SK-N-SH treated with all-trans-retinoic acid at 6 μM for 48 hours (cell line): ENCODE results near the gene TCERG1L.

Experiments
- ATAC-seq: fragments of 200-7000 bp; cut with Tn5 transposase; 3 replicates; pipeline ENCODE4 v1.9.1; 2020; ENCODE audit warnings: mild to moderate bottlenecking, moderate library complexity
- ARNTL ChIP-seq: fragments of 450-650 bp; formaldehyde crosslinking; IDR thresholded peaks from 2 replicates; pipeline ENCODE4 v1.5.0; 2020; ENCODE audit warnings: low read depth, mild to moderate bottlenecking, moderate library complexity, borderline replicate concordance
- CSDC2 ChIP-seq: fragments of 250-450 bp; sonication (Bioruptor Pico); IDR thresholded peaks from 2 replicates; pipeline ENCODE4 v1.5.0; 2020; ENCODE audit warnings: mild to moderate bottlenecking, moderate library complexity
- CSRNP3 ChIP-seq: fragments of 250-450 bp; sonication (Bioruptor Pico); IDR thresholded peaks from 2 replicates; pipeline ENCODE4 v1.5.1; 2021; ENCODE audit warnings: mild to moderate bottlenecking, moderate library complexity
- ISL1 ChIP-seq: fragments of 250-450 bp; sonication (Bioruptor Pico); IDR thresholded peaks from 2 replicates; pipeline ENCODE4 v2.1.2; 2022; ENCODE audit warnings: mild to moderate bottlenecking, moderate library complexity
- PATZ1 ChIP-seq: fragments of 250-450 bp; sonication (Bioruptor Pico); IDR thresholded peaks from 2 replicates; pipeline ENCODE4 v1.8.0; 2020; ENCODE audit warnings: mild to moderate bottlenecking, moderate library complexity, borderline replicate concordance
- POU6F1 ChIP-seq: fragments of 250-450 bp; sonication (Bioruptor Pico); IDR thresholded peaks from 2 replicates; pipeline ENCODE4 v1.8.0; 2021; ENCODE audit warnings: low read depth, mild to moderate bottlenecking, moderate library complexity, borderline replicate concordance
- SNAI2 ChIP-seq: fragments of 250-450 bp; sonication (Bioruptor Pico); IDR thresholded peaks from 2 replicates; pipeline ENCODE4 v1.5.0; 2020; ENCODE audit warnings: mild to moderate bottlenecking, moderate library complexity
- TCF4 ChIP-seq: fragments of 250-450 bp; sonication (Bioruptor Pico); IDR thresholded peaks from 2 replicates; pipeline ENCODE4 v1.8.0; 2021; ENCODE audit warnings: mild to moderate bottlenecking, moderate library complexity, borderline replicate concordance
- ZFP30 ChIP-seq: fragments of 450-650 bp; formaldehyde crosslinking; IDR thresholded peaks from 2 replicates; pipeline ENCODE4 v1.5.0; 2022; ENCODE audit warnings: mild to moderate bottlenecking, moderate library complexity
- ZNF8 ChIP-seq: fragments of 450-650 bp; formaldehyde crosslinking; IDR thresholded peaks from 2 replicates; pipeline ENCODE4 v1.5.0; 2020; ENCODE audit warnings: mild to moderate bottlenecking, moderate library complexity
- TF ChIP-seq, protein P1 (sequence below): fragments of 250-450 bp; sonication (Bioruptor Pico); IDR thresholded peaks from 2 replicates; pipeline ENCODE4 v1.5.0; 2020; ENCODE audit warnings: mild to moderate bottlenecking, moderate library complexity
- TF ChIP-seq, protein P2 (sequence below): fragments of 250-450 bp; sonication (Bioruptor Pico); IDR thresholded peaks from 2 replicates; pipeline ENCODE4 v1.5.1; 2020; ENCODE audit warnings: low read depth, mild to moderate bottlenecking, moderate library complexity

The TCERG1L gene

DNA sequence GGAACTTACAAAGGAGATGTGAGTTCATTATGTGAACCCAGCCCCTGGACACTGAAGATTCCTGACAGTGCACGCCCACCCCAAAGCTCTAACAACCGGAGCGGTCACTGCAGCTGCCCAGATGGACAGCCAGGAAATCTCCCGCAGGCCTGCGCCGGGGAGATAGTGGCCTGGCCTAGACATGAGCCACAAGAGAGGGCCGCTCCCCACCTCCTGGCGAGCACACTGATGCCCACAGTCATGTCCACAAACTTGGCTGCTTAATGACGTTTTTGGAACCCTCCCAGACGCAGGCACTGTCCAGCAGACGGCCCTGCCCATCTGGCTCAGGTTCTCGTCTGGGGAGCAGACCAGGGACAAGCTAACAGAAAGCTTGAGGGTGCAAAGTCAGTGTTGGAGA lies 34.2 kb downstream of the TCERG1L start:
- TF ChIP-seq TCF4 (CRISPR knock-in tag) (no peak), ZNF8 (CRISPR knock-in tag) (no peak), ISL1 (CRISPR knock-in tag) (no peak)
- no peak for ATAC-seq

GRCh38 chr10:131275691-131276090 lies 35.8 kb downstream of the TCERG1L start:
- no peak for ATAC-seq
- TF ChIP-seq CSRNP3 (CRISPR knock-in tag) (no peak), PATZ1 (CRISPR knock-in tag) (no peak), SNAI2 (CRISPR knock-in tag) (no peak)
- TF ChIP-seq, all 23 proteins: peak for 0

GRCh38 chr10:131274883-131275282 lies 36.6 kb downstream of the TCERG1L start:
- TF ChIP-seq ZFP30 (CRISPR knock-in tag) (no peak), SNAI2 (CRISPR knock-in tag) (no peak), POU6F1 (no peak), ARNTL (no peak), TCF4 (CRISPR knock-in tag) (no peak)
- TF ChIP-seq, protein P1, sequence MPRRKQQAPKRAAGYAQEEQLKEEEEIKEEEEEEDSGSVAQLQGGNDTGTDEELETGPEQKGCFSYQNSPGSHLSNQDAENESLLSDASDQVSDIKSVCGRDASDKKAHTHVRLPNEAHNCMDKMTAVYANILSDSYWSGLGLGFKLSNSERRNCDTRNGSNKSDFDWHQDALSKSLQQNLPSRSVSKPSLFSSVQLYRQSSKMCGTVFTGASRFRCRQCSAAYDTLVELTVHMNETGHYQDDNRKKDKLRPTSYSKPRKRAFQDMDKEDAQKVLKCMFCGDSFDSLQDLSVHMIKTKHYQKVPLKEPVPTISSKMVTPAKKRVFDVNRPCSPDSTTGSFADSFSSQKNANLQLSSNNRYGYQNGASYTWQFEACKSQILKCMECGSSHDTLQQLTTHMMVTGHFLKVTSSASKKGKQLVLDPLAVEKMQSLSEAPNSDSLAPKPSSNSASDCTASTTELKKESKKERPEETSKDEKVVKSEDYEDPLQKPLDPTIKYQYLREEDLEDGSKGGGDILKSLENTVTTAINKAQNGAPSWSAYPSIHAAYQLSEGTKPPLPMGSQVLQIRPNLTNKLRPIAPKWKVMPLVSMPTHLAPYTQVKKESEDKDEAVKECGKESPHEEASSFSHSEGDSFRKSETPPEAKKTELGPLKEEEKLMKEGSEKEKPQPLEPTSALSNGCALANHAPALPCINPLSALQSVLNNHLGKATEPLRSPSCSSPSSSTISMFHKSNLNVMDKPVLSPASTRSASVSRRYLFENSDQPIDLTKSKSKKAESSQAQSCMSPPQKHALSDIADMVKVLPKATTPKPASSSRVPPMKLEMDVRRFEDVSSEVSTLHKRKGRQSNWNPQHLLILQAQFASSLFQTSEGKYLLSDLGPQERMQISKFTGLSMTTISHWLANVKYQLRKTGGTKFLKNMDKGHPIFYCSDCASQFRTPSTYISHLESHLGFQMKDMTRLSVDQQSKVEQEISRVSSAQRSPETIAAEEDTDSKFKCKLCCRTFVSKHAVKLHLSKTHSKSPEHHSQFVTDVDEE = no peak
- TF ChIP-seq, all 23 proteins: peak for 0
- no peak for ATAC-seq

DNA sequence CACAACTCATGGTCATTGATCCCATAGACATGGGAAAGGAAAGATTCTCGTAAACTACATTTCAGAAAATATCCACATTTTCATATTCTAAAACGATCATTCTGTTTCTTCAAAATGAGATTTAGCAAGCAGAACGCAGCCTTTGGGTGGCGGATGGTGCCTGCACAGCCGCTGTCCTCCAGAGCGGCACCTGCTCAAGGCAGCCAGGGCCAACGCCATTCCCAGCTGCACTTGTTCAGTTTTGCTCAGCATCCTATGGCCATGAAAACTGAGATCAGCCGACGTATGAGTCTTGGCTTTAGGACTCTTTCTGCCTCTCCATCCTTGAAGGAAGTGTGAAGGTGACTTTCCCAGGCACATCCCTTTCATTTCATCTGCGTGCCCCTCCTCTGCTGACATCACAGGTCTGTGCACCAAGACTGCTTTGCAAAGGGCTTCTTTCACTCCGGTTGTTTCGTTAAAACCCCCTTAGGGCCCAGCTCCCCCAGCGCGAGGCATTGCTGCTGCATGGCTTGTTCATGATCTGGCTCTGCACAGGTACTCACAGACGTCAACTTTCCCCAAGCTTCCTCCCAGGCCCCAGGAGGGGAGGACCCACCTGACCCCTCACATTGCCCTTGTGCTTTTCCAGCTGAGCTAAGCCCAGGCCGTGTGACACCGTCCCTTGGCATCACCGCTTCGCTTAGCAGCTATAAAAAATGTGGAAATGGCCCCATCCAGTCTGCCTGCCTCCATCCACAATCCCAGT lies 37.2 kb downstream of the TCERG1L start:
- ATAC-seq = no peak
- TF ChIP-seq, protein P1 = no peak
- TF ChIP-seq CSDC2 (CRISPR knock-in tag) (no peak), ISL1 (CRISPR knock-in tag) (no peak)
- TF ChIP-seq, protein P2, sequence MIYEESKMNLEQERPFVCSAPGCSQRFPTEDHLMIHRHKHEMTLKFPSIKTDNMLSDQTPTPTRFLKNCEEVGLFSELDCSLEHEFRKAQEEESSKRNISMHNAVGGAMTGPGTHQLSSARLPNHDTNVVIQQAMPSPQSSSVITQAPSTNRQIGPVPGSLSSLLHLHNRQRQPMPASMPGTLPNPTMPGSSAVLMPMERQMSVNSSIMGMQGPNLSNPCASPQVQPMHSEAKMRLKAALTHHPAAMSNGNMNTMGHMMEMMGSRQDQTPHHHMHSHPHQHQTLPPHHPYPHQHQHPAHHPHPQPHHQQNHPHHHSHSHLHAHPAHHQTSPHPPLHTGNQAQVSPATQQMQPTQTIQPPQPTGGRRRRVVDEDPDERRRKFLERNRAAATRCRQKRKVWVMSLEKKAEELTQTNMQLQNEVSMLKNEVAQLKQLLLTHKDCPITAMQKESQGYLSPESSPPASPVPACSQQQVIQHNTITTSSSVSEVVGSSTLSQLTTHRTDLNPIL (CRISPR knock-in tag) = no peak
